Fibroblast of upper back skin (primary cell): ENCODE results near the gene ORC1.
"Not testable (repeated sequence)": the region's sequence is repeated elsewhere in the genome, so short reads cannot be mapped to it uniquely, and the experiment has no call there.

Experiments used
- DNase-seq: peaks from one replicate; pipeline ENCODE4 v3.0.0-alpha.2; 2013

Gene ORC1

GRCh38 chr1:52385376-52385775, 18.8 kb downstream of the ORC1 start:
- DNase-seq, result no peak

DNA sequence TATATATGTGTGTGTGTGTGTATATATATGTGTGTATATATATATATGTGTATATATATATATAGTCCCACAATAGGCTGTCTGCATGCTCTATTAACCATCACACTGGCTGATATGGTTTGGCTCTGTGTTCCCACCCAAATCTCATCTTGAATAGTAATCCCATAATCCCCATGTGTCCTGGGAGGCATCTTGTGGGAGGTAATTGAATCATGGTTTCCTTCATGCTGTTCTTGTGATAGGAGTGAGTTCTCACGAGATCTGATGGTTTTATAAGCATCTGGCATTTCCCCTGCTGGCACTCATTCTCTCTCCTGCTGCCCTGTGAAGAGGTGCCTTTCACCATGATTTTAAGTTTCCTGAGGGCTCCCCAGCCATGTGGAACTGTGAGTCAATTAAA, 34.4 kb downstream of the ORC1 start:
- DNase-seq, result not testable (repeated sequence)

GRCh38 chr1:52368383-52369172, 35.6 kb downstream of the ORC1 start:
- peak; percentile 31 for DNase-seq

DNA sequence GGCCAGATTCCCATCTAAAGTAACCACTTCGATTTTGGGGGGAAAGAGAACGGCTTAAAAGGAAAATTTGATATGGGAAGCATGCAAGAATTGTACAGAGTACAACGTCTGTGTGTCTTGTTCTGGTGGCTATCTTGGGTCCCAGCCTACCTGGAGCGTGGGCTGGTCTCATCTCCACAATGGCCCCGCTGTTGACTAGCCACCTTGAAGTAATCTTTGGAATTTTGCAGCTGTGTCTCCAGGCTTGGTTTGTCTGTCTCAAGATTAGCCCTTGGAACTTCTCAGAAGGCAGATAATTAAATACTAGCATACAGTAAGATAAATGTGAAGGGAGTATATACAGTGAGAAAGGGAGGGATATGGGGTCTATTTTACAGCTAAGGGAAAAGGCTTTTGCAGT, 37.0 kb downstream of the ORC1 start:
- no peak for DNase-seq

DNA sequence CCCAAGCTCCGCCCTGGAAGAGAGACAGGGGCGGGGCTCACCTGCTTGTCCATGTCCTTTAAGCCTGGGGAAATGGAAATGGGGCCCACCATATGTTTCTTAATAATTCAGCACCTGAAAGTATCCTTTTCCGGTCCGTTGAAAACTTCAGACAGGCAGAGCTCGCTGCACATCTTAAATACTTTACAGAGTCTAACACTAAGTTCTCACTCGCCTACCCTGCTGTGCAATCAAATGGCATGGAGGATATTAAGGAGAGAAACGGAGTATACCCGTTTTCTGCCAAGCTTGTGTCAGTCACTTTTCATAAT, 37.8 kb downstream of the ORC1 start:
- no peak for DNase-seq

- DNase-seq, result peak; percentile 96
Measured at GRCh38 chr1:52365746-52366516, 38.3 kb downstream of the ORC1 start, which contains the start of gene CC2D1B. CC2D1B (minus strand) TSS chr1:52366205; CDS start chr1:52364620, 1,585 bp downstream.

DNA sequence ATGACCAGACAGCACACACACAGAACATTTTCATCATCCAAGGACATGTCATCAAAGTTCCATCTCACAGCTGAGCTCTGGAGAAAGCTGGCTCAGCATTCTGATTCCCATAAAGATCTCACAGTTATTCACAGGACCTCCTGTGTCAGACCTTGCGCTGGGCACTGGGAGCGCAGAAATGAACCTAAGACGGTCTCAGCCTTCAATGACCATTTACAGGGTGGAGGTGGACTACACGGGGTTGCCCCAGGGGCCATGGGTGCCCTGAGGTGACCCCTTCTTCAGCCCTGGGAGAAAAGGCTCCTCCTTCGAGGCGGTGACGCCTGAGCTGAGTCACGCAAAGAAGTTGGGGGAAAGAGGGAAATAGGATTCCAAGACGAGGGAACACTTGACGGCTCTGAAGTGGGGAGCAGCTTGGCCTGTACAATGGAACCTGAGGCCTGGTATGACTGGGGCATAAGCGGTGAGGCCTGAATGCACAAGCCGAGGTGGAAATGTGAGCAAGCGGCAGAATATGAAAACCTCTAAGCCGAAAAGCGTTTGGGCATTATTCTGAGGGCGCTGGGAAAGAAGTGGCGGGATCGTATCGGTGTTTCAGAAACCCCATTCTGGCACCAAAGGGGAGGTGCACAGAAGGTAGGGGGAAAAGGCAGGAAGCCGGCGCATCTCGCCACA, 39.0 kb downstream of the ORC1 start:
- peak; percentile 74 for DNase-seq

DNA sequence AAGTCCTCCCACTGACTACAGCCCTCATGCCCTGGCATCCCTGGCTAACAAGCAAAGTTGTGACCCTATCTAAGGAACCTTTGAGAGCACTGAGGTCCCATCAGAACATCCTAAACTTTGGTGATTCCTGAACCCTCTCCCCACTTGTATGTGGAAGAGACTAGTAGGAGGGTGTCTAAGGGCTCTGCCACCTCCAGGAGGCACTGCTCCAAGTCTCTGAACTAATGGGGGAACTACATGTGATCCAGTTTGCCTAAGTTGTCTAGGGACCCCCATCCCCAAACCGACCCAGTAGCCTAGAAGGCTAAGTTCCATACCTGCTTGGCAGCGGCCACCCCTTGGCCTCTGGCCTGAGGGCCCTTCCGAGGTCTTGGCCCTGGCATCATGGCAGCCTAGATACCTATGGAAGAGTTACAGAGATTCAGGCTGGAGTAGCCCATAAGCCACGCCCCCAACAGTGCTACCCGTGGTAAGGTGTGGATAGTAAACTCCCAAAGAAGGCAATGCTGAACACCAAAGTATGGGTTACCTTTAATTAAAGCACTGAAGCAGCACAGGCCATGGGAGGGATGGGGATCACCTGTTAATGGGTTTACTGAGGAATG, 39.9 kb downstream of the ORC1 start:
- DNase-seq, result no peak

GRCh38 chr1:52360595-52360968, 43.6 kb downstream of the ORC1 start:
- DNase-seq, result no peak

DNA sequence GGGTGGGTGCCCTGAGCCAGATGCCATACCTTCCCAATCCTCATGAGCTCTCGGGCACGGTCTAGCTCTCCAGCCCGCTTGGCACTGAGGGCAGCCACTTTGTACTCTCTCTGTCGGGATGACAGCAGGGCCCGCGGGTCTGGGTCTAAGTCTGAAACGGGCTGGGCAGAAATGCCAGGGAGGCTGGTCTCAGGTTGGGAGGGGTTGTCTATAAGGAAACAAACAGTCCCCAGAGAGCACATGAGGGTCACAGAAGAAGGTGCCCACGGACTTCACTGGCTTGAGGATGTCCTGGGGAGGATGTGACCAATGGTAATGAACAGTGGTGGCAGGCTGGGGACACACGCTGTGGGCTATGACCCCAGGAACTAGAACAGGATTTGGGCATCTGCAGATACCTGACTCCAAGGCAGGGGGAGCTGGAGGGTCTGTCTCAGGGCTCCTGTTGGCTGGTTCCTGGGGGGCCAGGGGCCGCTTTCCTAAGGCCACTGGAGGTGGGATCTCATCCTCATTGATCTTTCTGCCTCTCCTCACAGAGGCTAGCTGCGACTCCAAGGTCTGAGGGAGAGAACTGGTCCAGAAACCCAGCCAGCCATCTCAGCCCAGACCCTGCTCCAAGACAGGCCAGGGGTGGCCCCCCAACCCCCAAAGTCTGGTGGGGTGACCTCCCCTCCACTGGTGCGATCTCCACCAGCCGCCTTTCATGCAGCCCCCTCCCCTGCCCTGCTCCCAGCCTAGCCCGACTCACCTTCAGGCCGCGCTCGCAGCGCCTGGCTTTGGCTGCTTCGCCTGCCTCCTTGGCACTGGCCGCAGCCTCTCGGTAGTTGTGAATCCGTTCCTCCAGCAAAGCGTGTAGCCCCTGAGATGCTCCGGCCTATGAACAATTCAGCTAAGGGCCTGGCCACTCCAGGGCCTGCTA, 44.3 kb downstream of the ORC1 start:
- DNase-seq, result no peak

- no peak for DNase-seq
Measured at GRCh38 chr1:52358851-52359497, 45.2 kb downstream of the ORC1 start.

- no peak for DNase-seq
Measured at GRCh38 chr1:52357397-52357796, 46.8 kb downstream of the ORC1 start.

- DNase-seq, result no peak
Measured at GRCh38 chr1:52356818-52357355, 47.3 kb downstream of the ORC1 start.

DNA sequence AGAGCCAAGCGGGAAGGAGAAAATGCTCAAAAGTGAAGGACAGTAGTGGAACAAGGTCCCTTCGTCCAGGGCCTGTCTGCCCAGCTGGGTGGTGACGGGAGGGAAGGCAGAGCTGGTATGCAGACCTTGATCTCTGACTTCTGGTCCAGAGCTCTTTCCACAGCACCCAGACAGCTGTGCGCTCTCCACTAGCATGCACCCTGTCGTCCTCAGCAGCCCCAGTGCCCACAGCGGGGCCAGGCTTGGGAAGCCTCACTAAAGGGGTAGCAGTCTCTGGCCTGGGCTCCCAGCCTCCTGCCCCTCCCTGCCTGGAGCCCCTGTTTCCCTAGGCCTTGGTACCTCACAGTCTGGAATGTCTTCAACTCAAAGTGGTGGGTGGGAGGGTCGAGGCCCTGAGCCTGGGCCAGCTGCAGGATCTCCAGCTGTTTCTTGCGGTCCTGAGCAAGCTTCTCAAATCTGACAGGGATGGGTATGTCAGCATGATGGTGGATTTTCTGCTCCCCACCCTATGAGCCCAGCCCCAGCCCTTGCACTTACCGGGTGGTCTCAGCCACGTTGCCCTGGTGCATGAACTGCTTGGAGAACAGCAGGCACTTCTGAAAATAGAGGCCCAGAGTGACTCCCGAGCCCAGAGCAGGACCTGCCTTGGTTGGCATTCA, 48.2 kb downstream of the ORC1 start:
- no peak for DNase-seq

- no peak for DNase-seq
Measured at GRCh38 chr1:52355436-52355835, 48.8 kb downstream of the ORC1 start.

DNA sequence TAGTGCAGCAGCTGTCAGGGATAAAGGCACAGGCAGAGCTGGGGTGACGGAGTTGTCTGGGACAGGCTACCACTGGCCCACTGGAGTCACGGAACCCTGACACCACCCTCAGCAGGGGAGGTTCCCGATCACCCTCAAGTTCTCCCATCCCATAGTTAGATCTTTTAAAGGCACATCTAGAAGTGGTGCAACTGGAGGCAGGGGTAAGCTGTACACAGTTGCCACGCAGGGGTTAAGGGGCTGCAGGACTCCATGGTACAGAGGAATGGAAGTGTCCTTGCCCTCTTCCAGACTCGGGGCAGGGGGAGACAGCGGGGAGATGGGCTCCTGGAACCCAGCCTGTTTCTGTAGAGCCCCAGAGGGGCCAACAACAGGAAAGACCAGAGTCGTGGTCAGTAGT, 51.5 kb downstream of the ORC1 start:
- no peak for DNase-seq

DNA sequence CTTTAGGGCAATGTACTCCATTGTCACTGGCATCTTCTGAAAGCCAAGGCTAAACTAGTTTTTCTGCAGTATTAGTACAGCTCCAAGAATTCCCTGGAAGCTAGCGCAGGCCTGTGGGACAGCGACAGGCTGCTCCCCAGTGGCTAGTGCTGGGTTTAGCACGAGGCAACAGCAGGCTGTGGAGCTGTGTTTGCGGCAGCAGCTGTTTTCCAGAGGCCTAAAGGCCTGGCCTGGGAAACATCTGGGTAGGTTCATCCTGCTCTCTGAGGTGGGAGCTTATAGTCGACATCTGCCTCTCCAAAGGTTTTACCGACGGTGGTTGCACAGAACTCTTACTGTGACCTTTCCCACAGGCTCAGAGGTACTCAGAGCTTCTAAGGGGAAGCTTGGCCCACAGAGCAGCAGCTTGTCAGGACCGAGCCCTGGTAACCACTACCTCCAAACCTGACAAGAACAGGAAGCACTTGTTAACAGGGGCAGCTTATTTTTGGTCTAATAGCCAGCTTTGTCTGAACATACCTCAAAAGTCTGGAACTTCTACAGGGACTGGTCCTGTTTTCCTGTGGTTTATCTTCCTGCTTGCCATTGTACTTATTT, 55.4 kb downstream of the ORC1 start:
- peak; percentile 32 for DNase-seq

DNA sequence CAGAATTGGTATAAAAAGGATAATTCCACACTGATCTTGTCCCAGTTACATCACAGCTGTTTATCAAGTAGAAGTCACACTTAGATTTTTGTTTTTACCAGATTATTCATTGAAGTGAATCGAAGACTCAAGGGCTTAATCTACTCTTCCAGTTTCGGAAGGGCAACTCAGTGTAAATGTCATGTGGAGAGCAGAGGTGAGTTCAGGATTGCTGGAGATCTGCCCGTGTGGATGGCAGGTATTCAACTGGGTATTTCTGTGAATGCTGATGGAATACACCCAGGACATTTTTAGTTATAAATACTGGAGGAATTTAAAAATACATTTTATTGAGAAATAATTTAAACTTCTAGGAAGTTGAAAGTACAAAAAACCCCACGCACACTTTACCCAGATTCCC, 57.6 kb downstream of the ORC1 start:
- DNase-seq, result no peak

DNA sequence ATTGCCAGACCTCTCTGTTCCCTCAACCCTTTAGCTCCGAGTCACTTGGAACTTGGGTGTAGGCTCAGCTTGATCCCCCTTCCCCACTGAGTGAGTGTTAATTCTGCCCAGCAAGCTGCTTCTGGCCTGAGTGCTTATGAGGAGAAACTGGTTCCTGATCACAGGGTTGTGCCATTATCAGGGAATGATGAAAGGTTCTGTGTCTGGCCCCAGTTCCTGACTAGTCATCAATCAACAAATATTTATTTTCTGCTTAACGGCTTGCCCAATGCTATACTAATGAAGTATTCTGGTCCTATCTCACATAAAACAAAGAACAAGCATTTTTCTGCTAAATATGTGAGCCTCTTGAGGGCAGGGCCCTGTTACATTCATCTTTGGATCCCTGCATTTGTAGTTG, 59.0 kb downstream of the ORC1 start:
- DNase-seq, result no peak

DNA sequence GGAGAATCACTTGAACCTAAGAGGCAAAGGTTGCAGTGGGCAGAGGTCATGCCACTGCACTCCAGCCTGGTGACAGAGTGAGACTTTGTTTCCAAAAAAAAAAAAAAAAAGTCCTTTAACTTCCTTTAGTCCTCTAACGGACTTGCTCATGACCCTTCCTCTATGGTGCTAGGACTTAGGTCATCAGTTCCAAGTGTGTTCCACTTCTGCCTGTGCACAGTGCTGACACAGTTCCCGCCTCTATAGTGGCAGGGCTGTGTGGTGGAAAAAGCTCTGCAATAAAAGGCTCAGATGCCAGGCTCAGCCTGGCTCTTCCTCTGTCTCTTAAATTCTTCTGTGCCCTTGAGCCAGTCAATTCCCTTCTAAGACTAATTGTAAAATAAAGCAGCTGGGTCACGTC, 60.2 kb downstream of the ORC1 start:
- no peak for DNase-seq
